Measurements from ENCODE around the gene MRPL32. TPM values are rescaled to one million over a fixed set of nuclear protein-coding genes. Genes with fewer than 3 reads are reported as not detected.
"Not testable (repeated sequence)": the region's sequence is repeated elsewhere in the genome, so short reads cannot be mapped to it uniquely, and the experiment has no call there.

The MRPL32 gene
- total RNA-seq: 68.7 TPM
- long read RNA-seq, transcript MRPL32-201 (3 exons, 1,035 nt): major isoform, 59 of 66 reads
- long read RNA-seq, partial matches to known transcripts: 4 of 66 reads
- long read RNA-seq, other reads (novel, unspliced or antisense): 3 of 66 reads

DNA sequence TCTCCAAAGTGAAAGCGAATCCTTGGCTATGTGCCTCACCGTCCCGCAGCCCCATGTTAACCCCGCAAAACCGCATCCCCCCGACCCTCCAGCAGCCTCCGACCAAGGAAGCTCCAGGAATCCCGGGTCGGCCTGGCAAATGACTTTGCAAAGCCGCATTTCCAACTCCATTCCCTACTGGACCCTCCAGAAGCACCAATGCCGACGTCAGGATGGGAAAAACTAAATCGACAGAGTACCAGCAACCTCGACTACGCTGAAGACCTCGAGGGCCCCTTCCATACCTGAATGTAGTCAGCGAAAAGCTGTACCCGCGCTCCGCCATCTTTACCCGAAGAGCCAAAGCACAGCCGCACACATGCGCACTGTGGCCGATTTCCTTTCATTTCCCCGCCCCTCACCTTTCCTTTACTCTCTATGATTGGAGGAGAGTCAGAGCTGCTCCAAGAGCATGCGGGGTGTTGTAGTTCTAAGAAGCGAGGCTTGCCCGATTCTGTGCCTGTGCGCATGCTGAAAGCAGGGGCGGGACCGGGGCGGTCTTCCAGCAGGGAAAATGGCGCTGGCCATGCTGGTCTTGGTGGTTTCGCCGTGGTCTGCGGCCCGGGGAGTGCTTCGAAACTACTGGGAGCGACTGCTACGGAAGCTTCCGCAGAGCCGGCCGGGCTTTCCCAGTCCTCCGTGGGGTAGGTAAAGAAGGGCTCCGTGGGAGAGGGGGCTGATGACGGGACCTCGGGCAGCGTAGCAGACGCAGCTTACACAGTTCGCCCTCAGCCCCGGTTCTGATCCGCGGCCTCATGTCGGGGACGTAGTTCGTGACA lies at the start of gene MRPL32, which contains the start of gene PSMA2:
TSS of gene MRPL32 (plus strand) at position 543 of the 818 bp plus-strand sequence. CDS start at position 554, 11 bp downstream.
TSS of gene PSMA2 (minus strand) at position 341 of the 818 bp plus-strand sequence. CDS start at position 325, 16 bp downstream.
- intact Hi-C loops (cut with micrococcal nuclease): loop anchor here (10.0 kb wide), 1 partner anchor 793 kb away; the partner anchor contains the start of gene COA1
- DNase-seq: peak; percentile 95
- ATAC-seq: peak; percentile 100

DNA sequence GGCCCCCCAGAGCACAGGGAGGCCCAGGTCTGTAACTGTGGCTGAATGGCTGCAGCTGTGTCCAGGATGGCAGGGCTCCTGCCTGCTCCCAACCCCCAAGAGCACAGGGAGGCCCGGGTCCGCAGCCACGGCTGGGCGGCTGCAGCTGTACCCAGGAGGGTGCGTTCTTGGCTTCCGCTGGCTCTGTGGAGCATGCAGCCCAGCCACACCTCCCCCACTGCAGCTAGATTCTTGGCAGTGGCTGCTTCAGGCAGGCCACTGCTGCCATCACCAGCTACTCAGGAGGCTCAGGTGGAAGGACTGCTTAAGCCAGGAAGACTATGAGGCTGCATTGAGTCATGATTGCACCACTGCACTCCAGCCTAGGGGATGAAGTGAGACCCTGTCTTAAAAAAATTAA lies 48.2 kb upstream of the MRPL32 start:
- ATAC-seq (peak; percentile 52), DNase-seq (peak; percentile 47)
- intact Hi-C loops (cut with micrococcal nuclease): no loop called here

DNA sequence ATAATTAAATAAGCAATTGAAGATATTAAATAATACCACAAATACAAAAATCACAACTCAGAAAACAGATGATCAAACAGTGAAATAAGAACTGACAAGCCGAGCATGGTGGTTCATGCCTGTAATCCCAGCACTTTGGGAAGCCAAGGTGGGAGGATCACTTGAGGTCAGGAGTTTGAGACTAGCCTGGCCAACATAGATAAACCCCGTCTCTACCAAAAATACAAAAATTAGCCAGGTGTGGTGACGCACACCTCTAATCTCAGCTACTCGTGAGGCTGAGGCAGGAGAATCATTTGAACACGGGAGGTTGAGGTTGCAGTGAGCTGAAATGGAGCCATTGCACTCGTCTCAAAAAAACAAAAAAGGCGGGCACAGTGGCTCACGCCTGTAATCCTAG lies 47.0 kb upstream of the MRPL32 start:
- intact Hi-C loops (cut with micrococcal nuclease); ATAC-seq; DNase-seq: not testable (repeated sequence)

DNA sequence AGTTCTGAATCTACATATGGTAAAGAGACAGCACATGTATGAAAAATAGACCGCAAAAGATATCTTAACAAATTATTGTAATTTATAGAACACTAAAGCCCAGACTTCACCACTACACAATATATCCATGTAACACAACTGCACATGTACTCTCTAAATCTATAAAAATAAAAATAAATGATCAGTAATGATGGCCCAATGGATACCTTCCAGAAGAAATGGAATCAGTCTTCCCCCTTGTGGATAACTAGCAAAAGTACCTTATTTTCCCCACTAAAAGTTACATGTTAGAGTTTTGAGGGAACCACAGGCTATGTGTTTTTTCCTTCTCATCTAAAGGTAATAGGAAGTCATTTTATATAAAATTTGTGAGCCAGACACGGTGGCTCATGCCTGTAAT lies 46.0 kb upstream of the MRPL32 start:
- DNase-seq: no peak
- ATAC-seq: no peak
- intact Hi-C loops (cut with micrococcal nuclease): no loop called here

DNA sequence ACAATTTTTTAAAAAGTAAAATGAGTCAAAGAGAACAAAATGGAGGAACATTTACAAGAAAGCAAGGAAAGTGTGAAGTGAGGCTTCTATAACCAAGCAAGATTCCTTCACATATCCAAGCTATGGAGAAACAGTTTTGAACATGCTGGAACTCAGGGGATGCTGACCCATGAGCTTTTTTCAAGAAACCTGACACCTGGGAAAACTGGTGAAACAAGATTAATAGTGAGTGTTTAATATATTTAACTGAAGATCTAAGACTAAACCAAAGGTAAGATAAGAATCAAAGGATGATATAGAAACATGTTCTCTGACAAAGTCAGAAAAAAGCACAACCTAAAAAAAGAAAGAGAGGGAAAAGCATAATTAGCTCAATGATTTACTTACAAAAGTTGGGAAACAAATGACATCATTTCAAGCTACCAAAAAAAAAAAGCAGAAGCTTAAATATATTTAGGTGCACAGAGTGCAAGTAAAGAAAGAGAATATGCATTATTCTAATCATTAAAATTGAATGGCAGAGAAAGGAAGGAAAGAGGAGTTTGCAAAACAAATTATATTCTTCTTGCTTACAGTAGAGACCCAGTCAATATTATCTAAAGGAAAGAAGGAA lies 45.2 kb upstream of the MRPL32 start:
- no peak for DNase-seq
- intact Hi-C loops (cut with micrococcal nuclease): no loop called here
- no peak for ATAC-seq

DNA sequence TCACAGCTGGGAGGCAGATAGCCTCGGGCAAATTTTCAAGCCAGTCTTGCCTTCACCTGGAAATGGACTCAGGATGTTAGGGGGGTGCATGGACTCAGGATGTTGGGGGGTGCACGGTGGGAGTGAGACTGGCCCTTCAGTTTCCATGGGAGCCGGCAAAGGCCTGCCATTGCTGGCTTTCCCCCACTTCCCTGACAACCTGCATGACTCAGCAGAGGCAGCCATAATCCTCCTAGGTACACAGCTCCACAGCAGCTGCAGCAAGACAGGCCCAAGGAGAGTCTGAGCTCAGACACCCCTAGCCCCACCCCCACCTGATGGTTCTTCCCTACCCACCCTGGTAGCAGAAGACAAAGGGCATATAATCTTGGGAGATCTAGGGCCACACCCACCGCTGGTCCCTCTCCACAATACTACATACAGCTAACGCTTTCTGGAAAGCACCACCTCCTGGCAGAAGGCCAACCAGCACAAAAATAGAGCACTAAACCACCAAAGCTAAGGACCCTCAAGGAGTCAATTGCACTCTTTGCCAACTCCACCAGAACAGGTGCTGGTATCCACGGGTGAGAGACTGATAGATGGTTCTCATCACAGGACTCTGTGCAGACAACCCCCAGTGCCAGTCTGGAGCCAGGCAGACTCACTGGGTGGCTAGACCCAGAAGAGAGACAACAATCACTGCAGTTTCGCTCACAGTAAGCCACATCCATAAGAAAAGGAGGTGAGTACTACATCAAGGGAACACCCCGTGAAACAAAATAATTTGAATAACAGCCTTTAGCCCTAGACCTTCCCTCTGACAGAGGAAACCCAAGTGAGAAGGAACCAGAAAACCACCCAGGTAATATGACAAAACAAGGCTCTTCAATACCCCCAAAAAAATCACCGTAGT lies 38.6 kb upstream of the MRPL32 start:
- ATAC-seq: no peak
- no peak for DNase-seq
- intact Hi-C loops (cut with micrococcal nuclease): no loop called here

DNA sequence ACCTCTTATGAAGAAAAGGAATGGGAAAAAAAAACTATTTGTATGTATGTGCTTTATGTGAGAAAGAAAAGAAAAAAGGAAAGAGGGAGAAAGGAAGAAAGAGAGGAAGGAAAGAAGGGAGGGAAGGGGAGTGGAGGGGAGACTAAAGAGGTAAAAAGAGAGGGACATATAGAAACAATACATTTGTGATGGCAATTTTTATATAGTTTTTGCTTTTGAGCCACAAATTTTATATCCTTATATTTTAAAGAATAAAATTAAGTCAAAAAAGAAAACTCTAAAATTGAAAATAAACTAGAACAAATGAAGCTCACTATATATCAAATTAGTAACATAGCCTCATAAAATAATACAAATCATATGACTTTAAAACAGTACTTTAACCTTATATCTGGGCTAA lies 31.3 kb upstream of the MRPL32 start:
- no peak for ATAC-seq
- intact Hi-C loops (cut with micrococcal nuclease): no loop called here
- DNase-seq: no peak

DNA sequence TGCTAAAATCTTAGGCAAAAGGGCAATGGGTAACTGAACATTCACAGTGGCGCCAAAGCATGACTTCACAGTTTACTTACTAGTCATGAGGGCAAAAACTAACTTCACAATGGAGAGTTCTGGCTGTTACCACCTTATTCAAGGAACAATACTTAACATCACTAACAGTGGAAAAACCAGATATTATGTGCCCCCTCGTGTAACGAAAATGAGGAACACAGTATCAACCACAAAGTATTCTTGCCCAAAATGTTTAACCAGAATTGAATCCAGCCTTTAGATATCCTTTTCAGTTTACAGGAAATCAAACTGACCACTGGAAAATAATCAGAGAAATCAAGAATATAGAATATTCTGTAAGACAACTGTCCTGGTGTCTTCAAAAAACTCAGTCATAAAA lies 29.8 kb upstream of the MRPL32 start:
- intact Hi-C loops (cut with micrococcal nuclease): no loop called here
- DNase-seq (no peak), ATAC-seq (no peak)

DNA sequence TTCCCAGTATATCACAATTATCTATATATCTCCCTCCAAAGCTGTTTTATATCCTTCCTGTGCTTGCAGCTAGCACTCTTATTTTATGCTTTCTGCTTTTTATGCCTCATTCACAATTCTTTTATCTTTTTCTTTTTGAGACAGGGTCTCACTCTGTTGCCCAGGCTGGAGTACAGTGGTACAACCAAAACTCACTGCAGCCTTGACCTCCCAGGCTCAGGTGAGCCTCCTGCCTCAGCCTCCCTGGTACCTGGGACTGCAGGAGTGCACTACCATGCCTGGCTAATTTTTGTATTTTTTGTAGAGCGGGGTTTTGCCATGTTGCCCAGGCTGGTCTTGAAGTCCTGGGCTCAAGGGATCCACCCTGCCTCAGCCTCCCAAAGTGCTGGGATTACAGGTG lies 26.0 kb upstream of the MRPL32 start:
- DNase-seq (no peak), ATAC-seq (no peak)
- intact Hi-C loops (cut with micrococcal nuclease): no loop called here

DNA sequence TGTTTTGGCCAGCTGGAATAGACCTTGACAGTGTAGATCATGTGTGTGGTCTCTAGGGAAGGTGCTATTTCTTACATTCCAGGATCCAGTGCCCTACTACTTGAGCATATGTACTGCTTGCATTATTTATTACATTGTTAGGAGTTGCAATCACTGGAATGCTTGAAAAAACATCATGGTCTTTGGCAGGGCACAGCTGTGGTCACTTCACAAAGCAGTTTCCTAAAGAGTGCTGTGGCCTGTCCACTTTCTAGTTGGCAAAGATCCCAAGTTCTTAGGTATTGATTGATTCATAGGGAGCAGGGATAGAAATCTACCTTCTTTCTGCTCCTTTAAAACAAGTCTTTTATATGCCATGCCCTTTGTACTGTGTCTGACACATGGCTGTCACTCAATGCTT lies 24.9 kb upstream of the MRPL32 start:
- ATAC-seq: no peak
- intact Hi-C loops (cut with micrococcal nuclease): no loop called here
- DNase-seq: no peak

DNA sequence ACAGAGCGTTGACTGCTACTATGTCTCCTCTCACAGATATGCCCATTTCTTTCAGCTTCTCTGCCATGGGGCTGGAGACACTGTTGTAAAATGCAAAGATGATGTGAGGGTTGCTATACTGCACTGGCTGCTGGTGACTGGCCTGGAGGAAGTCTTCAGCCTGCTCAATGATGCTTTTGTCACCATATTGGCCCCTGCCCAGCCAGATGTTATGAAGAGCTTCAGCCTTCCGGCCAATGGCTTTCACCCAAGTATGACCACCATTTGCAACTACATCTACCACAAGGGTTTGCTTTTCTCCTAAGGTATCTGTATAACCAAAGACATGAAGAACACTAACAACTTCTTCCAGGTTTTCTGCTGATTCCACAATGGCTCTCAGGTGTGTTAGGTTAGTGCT lies 21.9 kb upstream of the MRPL32 start:
- ATAC-seq: no peak
- no peak for DNase-seq
- intact Hi-C loops (cut with micrococcal nuclease): no loop called here

DNA sequence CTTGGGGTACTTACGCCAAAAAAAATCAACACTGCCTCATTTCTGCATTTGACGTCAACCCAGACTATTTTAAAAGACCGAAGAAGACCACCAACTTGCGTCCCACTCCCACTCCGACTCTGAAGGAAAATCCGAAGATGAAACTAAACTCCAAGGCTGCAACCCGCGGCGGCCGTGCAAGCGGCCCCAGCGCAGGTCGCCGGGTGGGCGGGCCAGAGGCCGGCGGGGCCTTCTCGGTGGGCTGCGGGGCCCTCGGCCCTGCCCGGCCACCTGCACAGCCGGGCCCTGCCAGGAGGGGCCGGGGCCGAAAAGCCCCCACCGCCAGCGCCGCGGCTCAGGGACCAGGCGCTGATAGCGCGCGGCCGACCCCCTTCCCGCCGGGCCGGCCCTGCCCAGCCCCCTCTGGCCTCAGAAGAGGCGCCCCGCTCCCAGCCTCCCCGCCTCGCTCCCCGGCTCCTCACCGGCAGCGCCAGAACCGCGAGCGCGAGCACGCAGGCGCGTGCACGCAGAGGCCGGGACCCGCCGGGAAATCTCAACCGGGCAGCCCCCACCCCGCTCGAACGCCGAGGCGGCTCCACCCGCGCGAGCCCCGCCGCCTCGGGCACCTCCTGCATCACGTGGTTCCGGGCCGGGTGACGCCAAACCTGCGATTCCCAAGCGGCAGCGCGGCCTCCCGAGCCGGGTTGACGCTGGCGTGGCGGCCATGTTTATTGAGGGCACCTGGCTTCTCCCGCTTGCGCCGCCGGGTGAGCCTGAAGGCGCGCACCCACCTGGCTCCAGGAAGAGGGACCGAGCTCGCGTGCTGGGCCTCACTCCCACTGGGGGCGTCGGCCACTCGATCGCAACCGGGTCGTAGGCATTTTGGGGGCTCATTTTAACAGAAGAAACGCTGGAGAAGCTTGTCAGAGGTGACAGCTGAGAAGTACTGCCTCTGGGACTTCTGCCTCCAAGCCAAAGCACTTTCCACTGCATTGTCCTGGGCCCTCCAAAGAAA lies 20.4 kb upstream of the MRPL32 start, which contains the start of gene C7orf25:
TSS of gene C7orf25 (minus strand) at position 617 of the 994 bp plus-strand sequence. CDS start 1,170 bp downstream, outside the sequence.
- intact Hi-C loops (cut with micrococcal nuclease): no loop called here
- ATAC-seq (peak; percentile 99), DNase-seq (peak; percentile 98)

DNA sequence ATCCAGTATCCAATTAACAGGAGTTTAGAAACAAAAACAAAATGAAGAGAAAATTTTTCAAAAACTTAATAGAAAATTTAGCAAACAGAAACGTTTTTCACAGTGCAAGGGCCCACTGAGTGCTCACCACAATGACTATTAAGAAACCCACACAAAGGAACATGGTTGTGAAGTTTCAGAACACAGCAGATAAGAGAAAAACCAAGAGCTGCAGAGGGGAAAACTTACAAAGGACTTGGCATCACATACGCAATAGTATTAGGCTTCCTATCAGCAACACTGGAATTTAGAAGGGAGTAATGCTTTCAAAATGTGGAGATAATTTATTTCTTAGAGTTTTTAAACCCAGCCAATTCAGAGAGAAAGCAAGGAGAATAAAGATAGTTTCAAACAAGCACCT lies 18.6 kb upstream of the MRPL32 start:
- no peak for DNase-seq
- intact Hi-C loops (cut with micrococcal nuclease): no loop called here
- ATAC-seq: no peak

DNA sequence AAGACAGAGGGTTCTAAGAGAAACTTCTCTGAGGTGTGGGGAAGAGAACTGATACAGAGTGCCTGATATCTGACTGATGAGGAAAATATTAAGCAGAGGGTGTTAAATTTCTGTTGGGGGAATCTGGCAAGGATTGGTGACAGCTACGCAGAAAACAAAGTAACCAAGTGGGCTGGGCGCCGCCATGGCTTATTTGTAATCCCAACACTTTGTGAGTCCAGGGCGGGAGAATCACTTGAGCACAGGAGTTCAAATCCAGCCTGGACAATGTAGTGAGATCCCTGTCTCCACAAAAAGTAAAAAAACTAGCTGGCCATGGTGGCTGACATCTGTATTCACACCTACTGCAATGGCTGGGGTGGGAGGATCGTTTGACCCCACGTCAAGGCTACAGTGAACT lies 18.2 kb upstream of the MRPL32 start:
- ATAC-seq: no peak
- intact Hi-C loops (cut with micrococcal nuclease): no loop called here
- no peak for DNase-seq

DNA sequence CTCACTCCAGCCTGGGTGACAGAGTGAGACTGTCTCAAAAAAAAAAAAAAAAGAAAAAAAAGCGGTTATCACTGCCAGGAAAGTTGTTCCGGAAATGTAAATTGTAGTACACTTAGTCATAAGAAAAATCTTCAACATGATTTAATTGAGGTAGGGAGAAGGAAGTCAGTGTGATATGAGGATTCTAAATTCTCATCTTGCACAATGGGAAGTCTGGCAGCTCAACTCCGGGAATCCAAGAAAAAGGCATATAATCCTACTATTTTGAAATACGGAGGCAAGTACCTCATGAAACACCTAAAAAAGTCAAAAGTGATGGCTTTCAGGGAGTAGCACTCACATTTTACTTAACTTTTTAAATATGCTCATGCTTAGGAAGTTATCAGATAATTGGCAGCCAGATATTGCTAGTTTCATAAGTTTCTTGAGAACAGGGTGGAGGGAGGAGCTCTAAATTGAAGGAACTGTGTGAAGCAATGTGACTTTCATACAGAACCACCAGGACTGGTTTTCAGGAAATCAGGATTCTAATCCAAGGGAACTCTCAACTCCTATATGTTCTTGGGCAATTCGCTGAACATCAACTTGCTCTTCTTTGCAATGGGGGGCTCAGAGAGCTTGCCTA lies 17.6 kb upstream of the MRPL32 start:
- ATAC-seq: no peak
- DNase-seq: no peak
- intact Hi-C loops (cut with micrococcal nuclease): no loop called here

DNA sequence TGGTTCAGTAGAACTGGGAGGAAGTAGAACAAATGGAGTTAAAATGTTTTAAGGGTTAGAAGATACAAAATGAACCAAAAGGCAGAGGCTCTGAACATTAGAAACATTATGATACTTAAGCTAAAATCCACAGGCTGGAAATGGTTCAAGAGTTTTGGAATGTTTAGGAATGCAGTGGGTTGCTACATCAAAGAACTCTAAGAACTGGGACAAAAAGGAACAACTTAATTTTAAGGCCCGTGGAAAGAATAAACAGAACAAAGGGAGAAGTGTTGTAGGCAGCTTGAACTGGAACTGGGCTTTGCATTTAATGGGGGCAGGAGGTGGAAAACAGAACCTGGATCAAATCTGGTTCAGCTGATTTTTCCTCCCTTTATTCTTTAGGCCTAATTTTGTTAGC lies 16.8 kb upstream of the MRPL32 start:
- ATAC-seq: no peak
- intact Hi-C loops (cut with micrococcal nuclease): no loop called here
- no peak for DNase-seq

DNA sequence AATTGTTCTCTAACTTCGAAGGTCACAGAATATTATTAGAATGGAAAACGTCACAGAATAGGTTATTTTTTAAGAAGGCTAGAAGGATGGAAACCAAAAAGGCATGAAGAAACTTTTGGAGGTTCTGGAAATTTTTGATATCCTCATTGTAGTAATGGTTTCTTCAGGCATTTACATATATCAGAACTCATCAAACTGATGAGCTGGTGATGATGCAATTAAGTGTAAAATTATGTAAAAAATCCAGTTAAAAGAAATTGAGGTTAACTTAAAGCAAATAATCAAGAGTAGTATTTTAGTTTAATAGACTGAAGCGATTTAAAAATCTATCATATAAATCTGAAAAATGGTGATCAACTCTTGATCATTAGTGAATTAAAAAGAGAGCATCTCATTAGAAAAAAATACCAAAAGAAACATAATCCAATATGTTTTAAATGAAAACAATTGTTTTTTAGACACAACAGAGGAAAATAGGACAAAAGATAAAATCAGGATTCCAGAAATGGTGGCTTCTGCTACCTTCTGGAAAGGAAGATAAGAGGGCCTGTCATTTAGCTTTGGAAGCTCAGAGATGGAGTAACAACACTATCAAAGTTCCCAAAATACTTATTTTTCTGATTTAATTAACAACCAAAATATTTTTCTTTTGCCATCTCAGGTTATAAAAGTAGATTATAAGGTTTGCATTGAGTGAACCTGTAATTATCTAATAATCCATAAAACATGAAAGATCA lies 10.0 kb upstream of the MRPL32 start:
- no peak for DNase-seq
- intact Hi-C loops (cut with micrococcal nuclease): no loop called here
- no peak for ATAC-seq
